Measurements from ENCODE around the gene PCDHGC5. TPM values are rescaled to one million over a fixed set of nuclear protein-coding genes. Genes with fewer than 3 reads are reported as not detected.

PCDHGC5 gene
- total and polyA plus RNA-seq, 2 donors (not counting 1 experiment from before 2014, with no cell fraction given) = 0.10 to 0.67 TPM

DNA sequence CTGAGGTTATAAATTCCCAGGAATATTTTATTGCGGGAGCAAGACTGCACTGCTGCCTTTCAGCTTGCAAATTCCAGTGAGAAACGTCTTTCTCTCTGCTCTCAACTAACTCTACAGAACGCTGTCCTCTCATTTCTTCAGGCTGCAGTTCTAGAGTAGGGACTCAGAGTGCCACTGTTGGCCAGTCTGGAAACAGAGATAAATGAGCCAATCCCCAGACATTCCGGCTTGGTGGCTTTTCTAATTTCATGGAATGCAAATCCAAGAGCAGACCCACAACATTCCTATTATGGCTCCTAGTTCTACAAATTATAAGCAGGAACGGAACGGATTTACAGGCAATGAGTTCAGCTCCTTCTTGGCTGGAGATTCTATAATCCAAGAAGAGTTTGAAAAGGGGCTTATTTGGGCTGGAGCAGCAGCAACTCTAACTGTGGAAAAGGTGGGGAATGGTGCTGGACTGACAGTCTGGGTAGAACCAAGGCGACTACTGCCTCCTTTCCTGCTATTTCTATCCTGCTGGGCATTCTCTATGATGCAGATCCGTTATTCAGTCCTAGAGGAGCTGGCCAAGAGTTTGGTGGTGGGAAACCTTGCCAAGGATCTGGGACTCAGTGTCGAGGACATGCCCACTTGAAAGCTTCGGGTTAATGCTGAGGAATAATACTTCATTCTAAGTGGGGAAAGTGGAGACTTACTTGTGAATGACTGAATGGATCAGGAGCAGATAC is 49.3 kb upstream of the PCDHGC5 start:
- H2AFZ ChIP-seq (ENCODE audit: insufficient read depth, low read depth, low read length, poor library complexity, severe bottlenecking) = no peak overlapping the region
- H3K4me1 ChIP-seq (ENCODE audit: control insufficient read depth in 2 of 2, insufficient read depth in 2 of 2, low read length in 2 of 2) = no peaks in the 10 kb centered on the region
- H3K4me2 ChIP-seq (replicated peaks; ENCODE audit: low read depth, low read length, poor library complexity, severe bottlenecking) = no peak overlapping the region
- Mint-ChIP-seq H3K27me3 (peaks cover 3% of the 10 kb centered on the region), H3K27ac (no peak overlapping the region), H3K4me1 (peaks cover 3% of the 10 kb centered on the region), H3K9me3 (ENCODE audit: insufficient read depth) (peaks cover 3% of the 10 kb centered on the region), H3K4me3 (no peak overlapping the region)
- peaks cover 0 to 6% (median 1%) of the 10 kb centered on the region in 4 experiments for H3K27me3 ChIP-seq (replicated peaks in 1 of 4; ENCODE audit: control extremely low read depth in 1 of 4, control insufficient read depth in 3 of 4, insufficient read depth in 4 of 4, low read length in 3 of 4)
- intact Hi-C loops (cut with micrococcal nuclease) = no loop called here
- H3K9me3 ChIP-seq (ENCODE audit: control extremely low read depth in 1 of 3, control insufficient read depth in 2 of 3, insufficient read depth in 1 of 3, low read length in 2 of 3) = peaks cover 0 to 14% (median 0%) of the 10 kb centered on the region in 3 donors
- POLR2A ChIA-PET = no interaction called here
- TF ChIP-seq, protein P1, sequence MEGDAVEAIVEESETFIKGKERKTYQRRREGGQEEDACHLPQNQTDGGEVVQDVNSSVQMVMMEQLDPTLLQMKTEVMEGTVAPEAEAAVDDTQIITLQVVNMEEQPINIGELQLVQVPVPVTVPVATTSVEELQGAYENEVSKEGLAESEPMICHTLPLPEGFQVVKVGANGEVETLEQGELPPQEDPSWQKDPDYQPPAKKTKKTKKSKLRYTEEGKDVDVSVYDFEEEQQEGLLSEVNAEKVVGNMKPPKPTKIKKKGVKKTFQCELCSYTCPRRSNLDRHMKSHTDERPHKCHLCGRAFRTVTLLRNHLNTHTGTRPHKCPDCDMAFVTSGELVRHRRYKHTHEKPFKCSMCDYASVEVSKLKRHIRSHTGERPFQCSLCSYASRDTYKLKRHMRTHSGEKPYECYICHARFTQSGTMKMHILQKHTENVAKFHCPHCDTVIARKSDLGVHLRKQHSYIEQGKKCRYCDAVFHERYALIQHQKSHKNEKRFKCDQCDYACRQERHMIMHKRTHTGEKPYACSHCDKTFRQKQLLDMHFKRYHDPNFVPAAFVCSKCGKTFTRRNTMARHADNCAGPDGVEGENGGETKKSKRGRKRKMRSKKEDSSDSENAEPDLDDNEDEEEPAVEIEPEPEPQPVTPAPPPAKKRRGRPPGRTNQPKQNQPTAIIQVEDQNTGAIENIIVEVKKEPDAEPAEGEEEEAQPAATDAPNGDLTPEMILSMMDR (IDR thresholded peaks at IDR 0.05) = no peak
- TF ChIP-seq EZH2 (IDR thresholded peaks at IDR 0.05; ENCODE audit: borderline replicate concordance, insufficient read depth, low read depth, low read length, poor library complexity, severe bottlenecking) = no peak
- no peaks in the 10 kb centered on the region for H4K20me1 ChIP-seq (ENCODE audit: control insufficient read depth, insufficient read depth, low read length, poor library complexity, severe bottlenecking)
- no peak overlapping the region for H3K27ac ChIP-seq (ENCODE audit: low read length in 2 of 2)
- no peak for DNase-seq
- no peaks in the 10 kb centered on the region for H3K79me2 ChIP-seq (ENCODE audit: control insufficient read depth, insufficient read depth, low read length)
- 87% methylated on average over 4 of the region's 10 CpGs for WGBS (ENCODE audit: insufficient coverage)
- no peaks in the 10 kb centered on the region for H3K36me3 ChIP-seq (replicated peaks in 1 of 2; ENCODE audit: control extremely low read depth in 1 of 2, control insufficient read depth in 1 of 2, extremely low read depth in 1 of 2, insufficient read depth in 2 of 2, low read length in 1 of 2)
- H3K9ac ChIP-seq (ENCODE audit: low read length) = no peak overlapping the region
- ATAC-seq (ENCODE audit: low read depth) = no peak
- CTCF ChIA-PET = interaction anchor here (0.9 to 1.3 kb wide), 3 partner anchors 9 to 124 kb away, joined by 3 to 4 read pairs (median 4); partner anchors contain the start of gene PCDHGA12
- H3K4me3 ChIP-seq (ENCODE audit: control extremely low read depth in 1 of 5, extremely low read depth in 1 of 5, insufficient read depth in 1 of 5, low read depth in 2 of 5, low read length in 4 of 5) = no peak overlapping the region

GRCh38 chr5:141440341-141440740 is 48.5 kb upstream of the PCDHGC5 start:
- H3K79me2 ChIP-seq (ENCODE audit: control insufficient read depth, insufficient read depth, low read length) = no peaks in the 10 kb centered on the region
- Mint-ChIP-seq H3K4me3 (no peak overlapping the region), H3K4me1 (peaks cover 3% of the 10 kb centered on the region), H3K27me3 (peaks cover 3% of the 10 kb centered on the region), H3K27ac (no peak overlapping the region), H3K9me3 (ENCODE audit: insufficient read depth) (peaks cover 3% of the 10 kb centered on the region)
- H3K4me2 ChIP-seq (replicated peaks; ENCODE audit: low read depth, low read length, poor library complexity, severe bottlenecking) = no peak overlapping the region
- H4K20me1 ChIP-seq (ENCODE audit: control insufficient read depth, insufficient read depth, low read length, poor library complexity, severe bottlenecking) = no peaks in the 10 kb centered on the region
- H3K36me3 ChIP-seq (replicated peaks in 1 of 2; ENCODE audit: control extremely low read depth in 1 of 2, control insufficient read depth in 1 of 2, extremely low read depth in 1 of 2, insufficient read depth in 2 of 2, low read length in 1 of 2) = no peaks in the 10 kb centered on the region
- ATAC-seq (ENCODE audit: low read depth) = no peak
- POLR2A ChIA-PET = no interaction called here
- no peak overlapping the region for H3K4me3 ChIP-seq (ENCODE audit: control extremely low read depth in 1 of 5, extremely low read depth in 1 of 5, insufficient read depth in 1 of 5, low read depth in 2 of 5, low read length in 4 of 5)
- H3K9ac ChIP-seq (ENCODE audit: low read length) = no peak overlapping the region
- TF ChIP-seq, protein P1 (IDR thresholded peaks at IDR 0.05) = no peak
- no peak for TF ChIP-seq EZH2 (IDR thresholded peaks at IDR 0.05; ENCODE audit: borderline replicate concordance, insufficient read depth, low read depth, low read length, poor library complexity, severe bottlenecking)
- WGBS (ENCODE audit: insufficient coverage) = 100% methylated on average over 5 of the region's 9 CpGs
- DNase-seq = no peak
- H2AFZ ChIP-seq (ENCODE audit: insufficient read depth, low read depth, low read length, poor library complexity, severe bottlenecking) = no peak overlapping the region
- CTCF ChIA-PET = interaction anchor here (0.9 to 1.3 kb wide), 2 partner anchors 10 to 124 kb away, joined by 3 to 4 read pairs; partner anchors contain the start of gene PCDHGA12
- H3K4me1 ChIP-seq (ENCODE audit: control insufficient read depth in 2 of 2, insufficient read depth in 2 of 2, low read length in 2 of 2) = no peaks in the 10 kb centered on the region
- H3K9me3 ChIP-seq (ENCODE audit: control extremely low read depth in 1 of 3, control insufficient read depth in 2 of 3, insufficient read depth in 1 of 3, low read length in 2 of 3) = peaks cover 0 to 14% (median 0%) of the 10 kb centered on the region in 3 donors
- intact Hi-C loops (cut with micrococcal nuclease) = no loop called here
- H3K27ac ChIP-seq (ENCODE audit: low read length in 2 of 2) = no peak overlapping the region
- H3K27me3 ChIP-seq (replicated peaks in 1 of 4; ENCODE audit: control extremely low read depth in 1 of 4, control insufficient read depth in 3 of 4, insufficient read depth in 4 of 4, low read length in 3 of 4) = peaks cover 0 to 6% (median under 1%) of the 10 kb centered on the region in 4 experiments
